AG09319 (cell line): ENCODE results near the gene BAZ1A.

Experiments
- DNase-seq: peaks from one replicate; pipeline ENCODE4 v3.0.0-alpha.2; 2010; ENCODE audit warnings: low read depth; ENCODE audit errors: extremely low read depth
- CTCF ChIP-seq: IDR thresholded peaks from 2 replicates; pipeline ENCODE4 v1.5.1; 2011; ENCODE audit warnings: low read depth, mild to moderate bottlenecking, inconsistent platforms, low read length, moderate library complexity

BAZ1A gene

GRCh38 chr14:34713681-34714319 lies 161.4 kb downstream of the BAZ1A start:
- peak; percentile 40 for DNase-seq
- no peak for TF ChIP-seq CTCF

- DNase-seq = no peak
- no peak for TF ChIP-seq CTCF
Measured at GRCh38 chr14:34713122-34713680, 162.0 kb downstream of the BAZ1A start.

GRCh38 chr14:34711796-34712712 lies 163.1 kb downstream of the BAZ1A start:
- no peak for DNase-seq
- TF ChIP-seq CTCF = no peak

GRCh38 chr14:34711169-34711568 lies 164.0 kb downstream of the BAZ1A start:
- DNase-seq = peak; percentile 73
- no peak for TF ChIP-seq CTCF

GRCh38 chr14:34710744-34711143 lies 164.4 kb downstream of the BAZ1A start:
- DNase-seq = no peak
- TF ChIP-seq CTCF = no peak

GRCh38 chr14:34710006-34710405 lies 165.2 kb downstream of the BAZ1A start:
- no peak for DNase-seq
- TF ChIP-seq CTCF = no peak

GRCh38 chr14:34707722-34708121 lies 167.4 kb downstream of the BAZ1A start:
- DNase-seq = no peak
- no peak for TF ChIP-seq CTCF
